Prostate gland (tissue), 2 donors: Measurements from ENCODE around the gene SAP30L.

Experiments
- POLR2AphosphoS5 ChIP-seq: sonication (generic); formaldehyde crosslinking; IDR thresholded peaks from one replicate; pipeline ENCODE4 v1.6.1; 2017; ENCODE audit warnings: antibody characterized with exemption
- TF ChIP-seq, protein P1 (sequence below), 4 experiments: fragments of 200-600 bp in 2 of 4; fragments of 450-650 bp in 2 of 4; sonication (generic) in 2 of 4; IDR thresholded peaks; 1 replicate in 3 of 4; 2 replicates in 1 of 4; pipeline ENCODE4 v1.5.1; 2016 to 2019; ENCODE audit warnings: antibody characterized with exemption in 4 of 4, mild to moderate bottlenecking in 2 of 4, moderate library complexity in 2 of 4

DNA sequence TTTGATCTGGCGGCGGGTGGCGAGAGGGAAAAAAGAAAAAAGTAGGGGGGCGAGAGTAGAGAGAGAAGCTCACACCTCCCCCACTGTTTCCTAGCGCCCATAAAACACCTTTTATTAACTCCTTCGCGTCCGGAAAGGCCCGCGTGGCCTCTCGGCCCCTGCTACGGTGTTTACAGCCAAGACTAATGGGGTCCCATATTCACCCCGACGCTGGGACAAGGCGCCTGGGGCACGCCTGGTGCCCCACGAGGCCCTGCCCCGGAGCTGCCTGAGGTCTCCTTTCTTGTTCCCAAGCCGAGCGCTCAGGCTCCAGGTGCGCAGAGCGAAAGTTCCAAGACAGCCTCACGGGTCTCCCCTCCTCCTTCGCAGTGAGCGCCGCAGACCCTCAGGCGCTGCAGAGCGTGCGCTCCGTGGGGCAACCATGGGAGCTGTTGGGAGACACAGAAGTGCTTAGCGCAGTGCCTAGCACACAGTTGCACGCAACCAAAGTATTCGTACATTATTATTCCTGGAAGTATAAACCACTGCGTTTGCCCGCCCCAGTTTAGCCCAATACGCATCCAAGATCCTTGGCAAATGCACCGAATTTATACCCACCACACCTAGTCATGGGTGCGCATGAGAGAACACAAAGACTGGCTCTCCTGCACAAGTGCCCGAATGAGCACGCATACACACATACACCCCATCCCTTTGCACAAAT, 27.9 kb downstream of the SAP30L start:
- TF ChIP-seq, protein P1, sequence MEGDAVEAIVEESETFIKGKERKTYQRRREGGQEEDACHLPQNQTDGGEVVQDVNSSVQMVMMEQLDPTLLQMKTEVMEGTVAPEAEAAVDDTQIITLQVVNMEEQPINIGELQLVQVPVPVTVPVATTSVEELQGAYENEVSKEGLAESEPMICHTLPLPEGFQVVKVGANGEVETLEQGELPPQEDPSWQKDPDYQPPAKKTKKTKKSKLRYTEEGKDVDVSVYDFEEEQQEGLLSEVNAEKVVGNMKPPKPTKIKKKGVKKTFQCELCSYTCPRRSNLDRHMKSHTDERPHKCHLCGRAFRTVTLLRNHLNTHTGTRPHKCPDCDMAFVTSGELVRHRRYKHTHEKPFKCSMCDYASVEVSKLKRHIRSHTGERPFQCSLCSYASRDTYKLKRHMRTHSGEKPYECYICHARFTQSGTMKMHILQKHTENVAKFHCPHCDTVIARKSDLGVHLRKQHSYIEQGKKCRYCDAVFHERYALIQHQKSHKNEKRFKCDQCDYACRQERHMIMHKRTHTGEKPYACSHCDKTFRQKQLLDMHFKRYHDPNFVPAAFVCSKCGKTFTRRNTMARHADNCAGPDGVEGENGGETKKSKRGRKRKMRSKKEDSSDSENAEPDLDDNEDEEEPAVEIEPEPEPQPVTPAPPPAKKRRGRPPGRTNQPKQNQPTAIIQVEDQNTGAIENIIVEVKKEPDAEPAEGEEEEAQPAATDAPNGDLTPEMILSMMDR (IDR thresholded peaks at IDR 0.05): no peak
- TF ChIP-seq POLR2AphosphoS5: no peak
